GM21619 (cell line): Measurements from ENCODE around the gene ZNF695.

Source experiments
- ATAC-seq: cut with Tn5 transposase; IDR thresholded peaks from one replicate; pipeline ENCODE4 v1.9.1; 2021; ENCODE audit not compliant: unreplicated experiment

Gene ZNF695

DNA sequence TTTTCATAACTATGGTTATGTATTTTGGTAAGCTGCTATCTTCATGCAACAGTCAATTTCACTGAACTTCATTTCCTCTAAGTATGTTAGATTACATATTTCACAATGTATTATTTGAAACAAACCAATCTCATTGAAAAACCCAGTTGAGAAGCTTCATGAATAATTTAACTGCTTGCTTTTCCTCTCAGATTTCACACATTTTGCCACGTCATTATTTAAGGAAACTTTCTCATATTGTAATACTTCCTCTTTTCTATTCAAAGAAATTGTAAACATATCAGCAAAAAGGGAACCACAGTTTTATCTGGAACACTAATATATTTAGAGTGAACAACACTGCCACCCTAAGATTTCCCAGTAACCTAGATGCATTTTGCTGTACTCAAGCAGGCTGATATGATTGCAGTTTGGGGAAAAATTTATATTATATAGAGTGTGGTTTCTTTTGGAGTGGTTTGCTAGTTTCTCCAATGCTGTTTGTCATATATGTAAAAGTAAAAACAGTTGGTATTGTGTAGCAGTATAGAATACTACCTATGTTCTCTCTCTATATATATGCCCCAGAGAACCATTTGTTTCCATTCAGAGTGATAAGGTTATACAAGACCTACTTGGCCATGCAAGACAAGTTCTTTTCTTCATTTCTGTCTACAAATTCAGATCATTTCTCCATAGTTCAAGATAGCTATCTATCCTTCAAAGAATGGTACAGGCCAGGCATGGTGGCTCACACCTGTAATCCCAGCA is 47.7 kb downstream of the ZNF695 start:
- peak; percentile 55 for ATAC-seq

- no peak for ATAC-seq
These were observed 53.7 kb downstream of the ZNF695 start for GRCh38 chr1:246954126-246954525.

- ATAC-seq = no peak
These were observed 56.4 kb downstream of the ZNF695 start for GRCh38 chr1:246951413-246951812.

DNA sequence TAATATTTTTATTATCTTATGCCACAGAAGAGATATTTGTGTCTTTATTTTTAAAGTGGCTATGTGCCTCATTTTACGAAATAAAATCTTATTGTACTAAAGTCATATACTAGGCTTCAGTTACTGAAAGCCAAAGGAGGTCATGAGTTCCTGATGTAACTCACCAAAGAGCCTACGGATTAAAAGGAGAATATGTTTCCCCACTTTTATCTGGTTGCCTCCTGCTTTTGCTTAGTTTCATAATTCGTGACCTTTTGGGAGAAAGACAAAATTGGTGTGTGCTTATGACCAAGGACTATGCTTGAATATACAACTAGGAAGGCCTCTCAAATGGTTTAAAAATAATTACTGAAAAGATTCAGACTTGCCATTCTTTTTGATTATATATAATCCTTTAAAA is 57.9 kb downstream of the ZNF695 start:
- no peak for ATAC-seq

GRCh38 chr1:246947255-246947654 is 60.6 kb downstream of the ZNF695 start:
- no peak for ATAC-seq

GRCh38 chr1:246946366-246946765 is 61.5 kb downstream of the ZNF695 start:
- ATAC-seq = no peak
